ENCODE measurements around the gene PROS1.

DNA sequence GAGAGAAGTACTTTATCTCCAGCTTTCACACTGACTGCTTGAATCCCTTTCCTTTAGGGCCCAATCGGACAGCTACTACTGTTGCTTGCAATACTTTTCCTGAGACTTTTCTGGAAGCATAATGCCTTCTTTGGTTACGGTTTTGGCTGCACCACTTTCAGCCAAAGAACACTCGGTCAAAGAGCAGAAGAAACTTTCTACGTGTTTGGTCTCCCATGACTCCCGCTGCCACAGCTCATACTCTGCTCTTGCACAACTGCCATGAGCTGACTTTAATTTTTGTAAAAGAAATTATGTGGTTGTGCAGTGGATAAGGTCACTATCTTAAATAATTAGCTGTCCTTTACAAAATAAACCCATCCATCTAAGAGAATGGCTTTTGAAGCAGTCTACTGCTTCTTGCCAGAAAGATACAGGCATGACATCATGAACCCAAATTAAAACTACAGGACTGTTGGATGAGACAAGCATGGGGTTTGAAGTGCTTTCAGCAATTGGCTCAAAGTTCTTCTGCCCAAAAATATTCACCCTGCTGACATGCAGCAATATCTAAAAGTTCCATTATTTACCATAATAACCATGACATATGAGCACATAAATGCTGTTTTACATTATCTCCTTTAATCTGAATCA is 42.0 kb downstream of the PROS1 start:
- TF ChIP-seq POLR2A (IDR thresholded peaks at IDR 0.05; ENCODE audit: low read depth, low read length): no peak
- TF ChIP-seq SPI1 (IDR thresholded peaks at IDR 0.05; ENCODE audit: low read depth, low read length): no peak
- no peak for TF ChIP-seq POLR2AphosphoS5 (IDR thresholded peaks at IDR 0.05; ENCODE audit: low read depth, low read length)

Measured in GM12891 (cell line).